Endodermal cell (in vitro differentiated cells): ENCODE measurements around the gene RNU6-9. TPM values are rescaled to one million over a fixed set of nuclear protein-coding genes. Genes with fewer than 3 reads are reported as not detected.

Source experiments
- DNase-seq: peaks from one replicate; pipeline ENCODE4 v3.0.0-alpha.2; 2017
- H3K27ac ChIP-seq: 2 replicates; pipeline ENCODE4 v1.5.1; 2013; ENCODE audit warnings: mild to moderate bottlenecking, low read depth, low read length, moderate library complexity
- H3K27me3 ChIP-seq: 2 replicates; pipeline ENCODE4 v1.6.1; 2013; ENCODE audit warnings: mild to moderate bottlenecking, low read length, moderate library complexity; ENCODE audit not compliant: insufficient read depth, control insufficient read depth, poor library complexity, severe bottlenecking
- H3K36me3 ChIP-seq: 2 replicates; pipeline ENCODE4 v1.7.0; 2013; ENCODE audit warnings: mild to moderate bottlenecking, low read length, moderate library complexity; ENCODE audit not compliant: control insufficient read depth, insufficient read depth
- H3K4me1 ChIP-seq: one replicate; pipeline ENCODE4 v1.7.0; 2013; ENCODE audit warnings: low read length; ENCODE audit not compliant: control insufficient read depth, insufficient read depth
- H3K4me3 ChIP-seq: 2 replicates; pipeline ENCODE4 v1.5.1; 2013; ENCODE audit warnings: mild to moderate bottlenecking, low read length, moderate library complexity
- H3K9ac ChIP-seq: 2 replicates; pipeline ENCODE4 v1.6.1; 2013; ENCODE audit warnings: mild to moderate bottlenecking, low read length, moderate library complexity; ENCODE audit not compliant: poor library complexity, severe bottlenecking; ENCODE audit errors: extremely low read depth
- H3K9me3 ChIP-seq: 2 replicates; pipeline ENCODE4 v1.6.1; 2013; ENCODE audit warnings: mild to moderate bottlenecking, low read length, moderate library complexity; ENCODE audit not compliant: control insufficient read depth
- H3K27ac Mint-ChIP-seq: 2 replicates; pipeline ENCODE4 v1.8.0; 2020; ENCODE audit warnings: mixed read lengths
- H3K27me3 Mint-ChIP-seq: 2 replicates; pipeline ENCODE4 v1.8.0; 2021; ENCODE audit warnings: mild to moderate bottlenecking, mixed read lengths; ENCODE audit not compliant: insufficient read depth
- H3K36me3 Mint-ChIP-seq: 2 replicates; pipeline ENCODE4 v1.8.0; 2020; ENCODE audit warnings: low read depth, mixed read lengths
- H3K4me1 Mint-ChIP-seq: 2 replicates; pipeline ENCODE4 v1.8.0; 2020; ENCODE audit warnings: mixed read lengths
- H3K4me3 Mint-ChIP-seq: 2 replicates; pipeline ENCODE4 v1.8.0; 2020; ENCODE audit warnings: mild to moderate bottlenecking, moderate library complexity, mixed read lengths
- H3K9me3 Mint-ChIP-seq: 2 replicates; pipeline ENCODE4 v1.8.0; 2020; ENCODE audit warnings: mild to moderate bottlenecking, mixed read lengths
- CTCF ChIP-seq: fragments of 200-600 bp; sonication (generic); conservative IDR thresholded peaks from 2 replicates; pipeline ENCODE4 v1.5.0; 2021; ENCODE audit warnings: antibody characterized with exemption, mild to moderate bottlenecking
- WGBS, 2 experiments: methylation state at CpG; one replicate each; pipeline versions ENCODE4 v1.1.5 to v1.1.7; 2013; ENCODE audit warnings: missing lambda C conversion rate in 2 of 2, mixed read lengths in 1 of 2; ENCODE audit not compliant: insufficient coverage in 1 of 2, insufficient read length in 1 of 2; 5-methylcytosine and 5-hydroxymethylcytosine counted together
- total RNA-seq, 2 donors: library from RNA; stranded (reverse); fragmentation: NEBNext Ultra II Directional in 1 of 2; extraction: Animal tissue kit (Norgen Biotek cat#: 25700) in 1 of 2; gene quantifications; 2 replicates in 1 of 2; 3 replicates in 1 of 2; pipeline ENCODE4 v1.2.1, GENCODE V29; 2021

Gene RNU6-9
- total RNA-seq, 2 donors from 2014 or later: not detected

- no peaks in the 10 kb centered on the region for H3K27me3 ChIP-seq
- Mint-ChIP-seq H3K9me3 (no peaks in the 10 kb centered on the region), H3K36me3 (peaks cover 50% of the 10 kb centered on the region), H3K4me3 (no peak overlapping the region), H3K27me3 (no peaks in the 10 kb centered on the region), H3K4me1 (no peaks in the 10 kb centered on the region), H3K27ac (no peak overlapping the region)
- H3K9me3 ChIP-seq: no peaks in the 10 kb centered on the region
- H3K27ac ChIP-seq: no peak overlapping the region
- H3K4me1 ChIP-seq: no peaks in the 10 kb centered on the region
- no peak overlapping the region for H3K9ac ChIP-seq
- no peak overlapping the region for H3K4me3 ChIP-seq
- no peak for TF ChIP-seq CTCF
- DNase-seq: no peak
- WGBS, 2 experiments: 89 to 100% methylated on average over 2 to 12 of the region's 14 CpGs
- H3K36me3 ChIP-seq: peaks cover 38% of the 10 kb centered on the region
Measured at GRCh38 chr19:933553-933882, 40.2 kb downstream of the RNU6-9 start.

- Mint-ChIP-seq H3K27ac (no peak overlapping the region), H3K9me3 (no peaks in the 10 kb centered on the region), H3K4me3 (no peak overlapping the region), H3K36me3 (peaks cover 49% of the 10 kb centered on the region), H3K27me3 (no peaks in the 10 kb centered on the region), H3K4me1 (no peaks in the 10 kb centered on the region)
- 89 to 94% methylated on average over 17 to 29 of the region's 29 CpGs for WGBS, 2 experiments
- H3K27ac ChIP-seq: no peak overlapping the region
- H3K36me3 ChIP-seq: peaks cover 41% of the 10 kb centered on the region
- DNase-seq: no peak
- no peak overlapping the region for H3K9ac ChIP-seq
- H3K27me3 ChIP-seq: no peaks in the 10 kb centered on the region
- H3K4me3 ChIP-seq: no peak overlapping the region
- H3K4me1 ChIP-seq: no peaks in the 10 kb centered on the region
- H3K9me3 ChIP-seq: no peaks in the 10 kb centered on the region
- no peak for TF ChIP-seq CTCF
Measured at GRCh38 chr19:934197-934840, 41.0 kb downstream of the RNU6-9 start.

GRCh38 chr19:934865-935479 lies 41.7 kb downstream of the RNU6-9 start:
- H3K9me3 ChIP-seq: no peaks in the 10 kb centered on the region
- no peak overlapping the region for H3K27ac ChIP-seq
- H3K4me3 Mint-ChIP-seq: no peak overlapping the region
- no peaks in the 10 kb centered on the region for H3K27me3 ChIP-seq
- no peaks in the 10 kb centered on the region for H3K27me3 Mint-ChIP-seq
- no peaks in the 10 kb centered on the region for H3K4me1 Mint-ChIP-seq
- H3K9ac ChIP-seq: no peak overlapping the region
- H3K4me3 ChIP-seq: no peak overlapping the region
- H3K36me3 Mint-ChIP-seq: peaks cover 52% of the 10 kb centered on the region
- no peak overlapping the region for H3K27ac Mint-ChIP-seq
- TF ChIP-seq CTCF: no peak
- H3K36me3 ChIP-seq: peaks cover 43% of the 10 kb centered on the region
- WGBS, 2 experiments: 95 to 96% methylated on average over 25 to 31 of the region's 31 CpGs
- DNase-seq: no peak
- H3K9me3 Mint-ChIP-seq: no peaks in the 10 kb centered on the region
- no peaks in the 10 kb centered on the region for H3K4me1 ChIP-seq
